Peyer's patch (tissue), 4 donors: Measurements from ENCODE around the gene OTOP3.

Source experiments
- CTCF ChIP-seq, 6 experiments: fragments of 450-650 bp in 4 of 6; fragments of 200-600 bp in 2 of 6; sonication (generic) in 1 of 6; IDR thresholded peaks; one replicate each; pipeline ENCODE4 v1.5.1; 2017 to 2019; ENCODE audit warnings: antibody characterized with exemption in 6 of 6, mild to moderate bottlenecking in 3 of 6, moderate library complexity in 1 of 6
- POLR2A ChIP-seq, 2 donors: fragments of 450-650 bp; IDR thresholded peaks; one replicate each; pipeline ENCODE4 v1.5.1; 2017; ENCODE audit warnings: antibody characterized with exemption in 2 of 2, mild to moderate bottlenecking in 2 of 2, moderate library complexity in 2 of 2

- TF ChIP-seq CTCF (IDR thresholded peaks at IDR 0.05) (no peak), POLR2A (IDR thresholded peaks at IDR 0.05) (no peak)
Measured at GRCh38 chr17:74999523-74999922, 63.8 kb downstream of the OTOP3 start.
